Activated naive CD4-positive, alpha-beta T cell (primary cell): ENCODE data around the gene DGCR2.
"Not testable (repeated sequence)": the region's sequence is repeated elsewhere in the genome, so short reads cannot be mapped to it uniquely, and the experiment has no call there.

Source experiments
- DNase-seq, 4 experiments: peaks; one replicate each; lab custom pipeline; 2025; lab: John Stamatoyannopoulos, UW

The DGCR2 gene

GRCh38 chr22:19029113-19030103 is 92.8 kb downstream of the DGCR2 start:
- DNase-seq = not testable (repeated sequence)

GRCh38 chr22:19028060-19028455 is 94.2 kb downstream of the DGCR2 start:
- DNase-seq = not testable (repeated sequence)

- not testable (repeated sequence) for DNase-seq
Measured at GRCh38 chr22:19027371-19028059, 94.7 kb downstream of the DGCR2 start.

- DNase-seq = not testable (repeated sequence)
Measured at GRCh38 chr22:19026080-19026479, 96.1 kb downstream of the DGCR2 start.

GRCh38 chr22:19024956-19025489 is 97.2 kb downstream of the DGCR2 start:
- DNase-seq = not testable (repeated sequence)

- not testable (repeated sequence) for DNase-seq
Measured at GRCh38 chr22:19023931-19024330, 98.3 kb downstream of the DGCR2 start.

- DNase-seq = no peak
Measured at GRCh38 chr22:19022755-19023154, 99.5 kb downstream of the DGCR2 start.

GRCh38 chr22:19019679-19020032 is 102.6 kb downstream of the DGCR2 start:
- no peak for DNase-seq

- DNase-seq = no peak
Measured at GRCh38 chr22:19019029-19019678, 103.1 kb downstream of the DGCR2 start.

GRCh38 chr22:19018256-19018655 is 104.0 kb downstream of the DGCR2 start:
- no peak for DNase-seq

GRCh38 chr22:19016081-19016766 is 106.0 kb downstream of the DGCR2 start:
- DNase-seq = no peak

GRCh38 chr22:19014886-19015285 is 107.3 kb downstream of the DGCR2 start:
- DNase-seq = no peak

- DNase-seq = not testable (repeated sequence)
Measured at GRCh38 chr22:19013881-19014598, 108.2 kb downstream of the DGCR2 start.

GRCh38 chr22:19013411-19013810 is 108.8 kb downstream of the DGCR2 start:
- DNase-seq = not testable (repeated sequence)

GRCh38 chr22:19012308-19012986 is 109.8 kb downstream of the DGCR2 start:
- DNase-seq = no peak

- not testable (repeated sequence) for DNase-seq
Measured at GRCh38 chr22:19011611-19012010, 110.6 kb downstream of the DGCR2 start.

- DNase-seq = no peak
Measured at GRCh38 chr22:19011075-19011474, 111.1 kb downstream of the DGCR2 start.

GRCh38 chr22:19005905-19006304 is 116.3 kb downstream of the DGCR2 start:
- DNase-seq = no peak

GRCh38 chr22:19004471-19004870 is 117.7 kb downstream of the DGCR2 start:
- no peak for DNase-seq

- no peak for DNase-seq
Measured at GRCh38 chr22:19003508-19003907, 118.7 kb downstream of the DGCR2 start.
